Endothelial cell of umbilical vein (primary cell): Measurements from ENCODE around the gene LDLRAD3. TPM values are rescaled to one million over a fixed set of nuclear protein-coding genes. Genes with fewer than 3 reads are reported as not detected.

Experiments
- BruUV-seq: library from RNA; stranded (reverse); fragments of 400-500 nt; replicated peaks from 2 replicates; lab custom pipeline; 2021; lab: Mats Ljungman, UMichigan
- CTCF ChIA-PET: fragments of 300-600, 350-600 bp; sonication (Branson Sonifier 250); formaldehyde crosslinking; loops from one replicate; lab custom pipeline; 2021; ENCODE audit warnings: antibody characterized with exemption, inconsistent platforms; lab: Charles Lee
- POLR2A ChIA-PET: fragments of 300-600, 350-600 bp; sonication (Branson Sonifier 250); formaldehyde crosslinking; loops from one replicate; lab custom pipeline; 2021; ENCODE audit warnings: antibody characterized with exemption, inconsistent platforms; lab: Charles Lee
- DNase-seq: peaks from one replicate; pipeline ENCODE4 v3.0.0-alpha.2; 2011; ENCODE audit warnings: low read depth, low spot score
- FAIRE-seq: peaks from 2 replicates; lab custom pipeline; 2011; peaks lifted over from hg19 to GRCh38; lab: Jason Lieb, UNC
- H2AFZ ChIP-seq: 2 replicates; pipeline ENCODE4 v1.6.0; 2012; ENCODE audit warnings: low read depth, low read length, control low read depth, inconsistent platforms
- H3K27ac ChIP-seq: 2 replicates; pipeline ENCODE4 v1.5.1; 2011; ENCODE audit warnings: low read depth, mild to moderate bottlenecking, control low read depth, low read length, moderate library complexity; ENCODE audit not compliant: insufficient read depth
- H3K27me3 ChIP-seq, 2 experiments: 2 replicates each; pipeline versions ENCODE4 v1.6.0 to v1.6.1; 2011; ENCODE audit warnings: low read length in 2 of 2, mixed read lengths in 1 of 2; ENCODE audit not compliant: control insufficient read depth in 2 of 2, insufficient read depth in 2 of 2
- H3K36me3 ChIP-seq, 2 experiments: 2 replicates in 1 of 2; 3 replicates in 1 of 2; pipeline ENCODE4 v1.5.1; 2011; ENCODE audit warnings: low read length in 2 of 2, mild to moderate bottlenecking in 1 of 2, moderate library complexity in 1 of 2; ENCODE audit not compliant: control insufficient read depth in 2 of 2, insufficient read depth in 2 of 2; ENCODE audit errors: extremely low read depth in 1 of 2
- H3K4me1 ChIP-seq: 3 replicates; pipeline ENCODE4 v1.5.1; 2011; ENCODE audit warnings: mild to moderate bottlenecking, low read length; ENCODE audit not compliant: control insufficient read depth, insufficient read depth; ENCODE audit errors: extremely low read depth
- H3K4me2 ChIP-seq: 2 replicates; pipeline ENCODE4 v1.6.1; 2011; ENCODE audit warnings: low read length, control low read depth, mixed read lengths; ENCODE audit not compliant: insufficient read depth
- H3K4me3 ChIP-seq, 3 experiments: fragments of 200-600 bp in 1 of 3; sonication (generic), shearing (Covaris generic) in 1 of 3; replicated peaks in 1 of 3; 2 replicates each; pipeline ENCODE4 v1.5.1; 2011 to 2016; ENCODE audit warnings: control low read depth in 3 of 3, low read length in 3 of 3, mild to moderate bottlenecking in 2 of 3, inconsistent platforms in 1 of 3, low read depth in 1 of 3, moderate library complexity in 1 of 3; ENCODE audit not compliant: insufficient read depth in 1 of 3
- H3K79me2 ChIP-seq: 2 replicates; pipeline ENCODE4 v1.6.0; 2012; ENCODE audit warnings: low read length, inconsistent platforms; ENCODE audit not compliant: control insufficient read depth, insufficient read depth
- H3K9ac ChIP-seq: replicated peaks from 2 replicates; pipeline ENCODE3; 2011; ENCODE audit warnings: low read length, control low read depth; ENCODE audit not compliant: insufficient read depth; ENCODE audit errors: extremely low read depth
- H3K9me1 ChIP-seq: replicated peaks from 3 replicates; pipeline ENCODE4 v1.6.0; 2011; ENCODE audit warnings: mild to moderate bottlenecking, low read length; ENCODE audit not compliant: control insufficient read depth, insufficient read depth; ENCODE audit errors: extremely low read depth
- H3K9me3 ChIP-seq: replicated peaks from 2 replicates; pipeline ENCODE4 v1.5.1; 2012; ENCODE audit warnings: low read length, inconsistent platforms; ENCODE audit not compliant: control insufficient read depth, insufficient read depth
- H4K20me1 ChIP-seq: replicated peaks from 2 replicates; pipeline ENCODE3; 2011; ENCODE audit warnings: mild to moderate bottlenecking, low read length; ENCODE audit not compliant: control insufficient read depth, insufficient read depth; ENCODE audit errors: extremely low read depth
- EZH2 ChIP-seq: IDR thresholded peaks from 2 replicates; pipeline ENCODE4 v1.6.1; 2012; ENCODE audit warnings: borderline replicate concordance, low read depth, mild to moderate bottlenecking, moderate library complexity, low read length, inconsistent platforms; ENCODE audit not compliant: severe bottlenecking
- FOS ChIP-seq: IDR thresholded peaks from 2 replicates; pipeline ENCODE4 v1.6.1; 2011; ENCODE audit warnings: mild to moderate bottlenecking, low read length, moderate library complexity, borderline replicate concordance; ENCODE audit not compliant: insufficient read depth
- GATA2 ChIP-seq: IDR thresholded peaks from 2 replicates; pipeline ENCODE4 v1.7.0; 2011; ENCODE audit warnings: low read depth, mild to moderate bottlenecking, moderate library complexity, mixed read lengths, low read length; ENCODE audit not compliant: insufficient read length, insufficient read depth
- JUN ChIP-seq: IDR thresholded peaks from 2 replicates; pipeline ENCODE4 v1.6.1; 2011; ENCODE audit warnings: borderline replicate concordance, low read depth; ENCODE audit not compliant: insufficient read length, insufficient read depth
- MYC ChIP-seq: IDR thresholded peaks from one replicate; pipeline ENCODE4 v1.6.1; 2011; ENCODE audit warnings: mild to moderate bottlenecking, low read depth, low read length
- POLR2A ChIP-seq: IDR thresholded peaks from 2 replicates; pipeline ENCODE4 v1.6.1; 2012; ENCODE audit warnings: low read depth, mild to moderate bottlenecking, control low read depth, low read length
- POLR2AphosphoS5 ChIP-seq: IDR thresholded peaks from 2 replicates; pipeline ENCODE4 v1.6.1; 2012; ENCODE audit warnings: low read depth, mild to moderate bottlenecking, control low read depth, low read length, moderate library complexity; ENCODE audit not compliant: insufficient read depth
- dilution Hi-C: fragments of 300-500 bp; cut with MboI; formaldehyde crosslinking; loops from one replicate; pipeline ENCODE4 v1.15.0; 2019; ENCODE audit warnings: low sequenced_read_pairs; ENCODE audit not compliant: extremely low pct_ligation_motif_present
- intact Hi-C: fragments of 100-400 bp; cut with micrococcal nuclease; formaldehyde crosslinking; loops from one replicate; pipeline ENCODE4 v1.10.0; 2022
- polyA plus RNA-seq, 4 experiments: library from polyadenylated mRNA; depleted of rRNA in 3 of 4; stranded (reverse) in 3 of 4; unstranded in 1 of 4; fragments of >200 nt; gene quantifications; 2 replicates each; pipeline versions ENCODE4 v1.2.1 to v1.2.3, GENCODE V29; 2011 to 2012; ENCODE audit warnings: missing spikeins in 1 of 4
- total RNA-seq: library from RNA; stranded (reverse); gene quantifications from 2 replicates; pipeline ENCODE4 v1.2.3, GENCODE V29; 2021
- TF ChIP-seq, protein P1 (sequence below), 2 donors: IDR thresholded peaks; 1 replicate in 1 of 2; 2 replicates in 1 of 2; pipeline ENCODE4 v1.5.1; 2011; ENCODE audit warnings: low read length in 2 of 2, mild to moderate bottlenecking in 2 of 2, moderate library complexity in 2 of 2, control low read depth in 1 of 2, inconsistent platforms in 1 of 2, low read depth in 1 of 2; ENCODE audit not compliant: insufficient read depth in 1 of 2; ENCODE audit errors: extremely low read depth in 1 of 2
- TF ChIP-seq, protein P2 (sequence below): IDR thresholded peaks from 2 replicates; pipeline ENCODE4 v1.6.1; 2011; ENCODE audit not compliant: insufficient read depth, insufficient read length

Gene LDLRAD3
- total and polyA plus RNA-seq, 2 donors (not counting 3 experiments of a cell fraction or from before 2014, with no cell fraction given) = 17.9 to 25.1 TPM

GRCh38 chr11:35986947-35987346 is 43.1 kb downstream of the LDLRAD3 start:
- no TSS peak for BruUV-seq

More at GRCh38 chr11:35986947-35987346, 43.1 kb downstream of the LDLRAD3 start:
- DNase-seq (no peak), FAIRE-seq (no peak)
- ChIA-PET POLR2A (no interaction called here), CTCF (interaction anchor here (0.8 to 1.0 kb wide), 3 partner anchors 15 to 164 kb away, joined by 3 read pairs; no protein-coding TSS in a partner anchor)
- no peak overlapping the region for H3K4me2 ChIP-seq
- intact Hi-C loops = no loop called here
- no peaks in the 10 kb centered on the region for H3K27me3 ChIP-seq
- no peak for TF ChIP-seq EZH2
- no peak for TF ChIP-seq FOS
- no peak for TF ChIP-seq GATA2
- TF ChIP-seq JUN = no peak
- no peak for TF ChIP-seq MYC
- TF ChIP-seq, protein P1, sequence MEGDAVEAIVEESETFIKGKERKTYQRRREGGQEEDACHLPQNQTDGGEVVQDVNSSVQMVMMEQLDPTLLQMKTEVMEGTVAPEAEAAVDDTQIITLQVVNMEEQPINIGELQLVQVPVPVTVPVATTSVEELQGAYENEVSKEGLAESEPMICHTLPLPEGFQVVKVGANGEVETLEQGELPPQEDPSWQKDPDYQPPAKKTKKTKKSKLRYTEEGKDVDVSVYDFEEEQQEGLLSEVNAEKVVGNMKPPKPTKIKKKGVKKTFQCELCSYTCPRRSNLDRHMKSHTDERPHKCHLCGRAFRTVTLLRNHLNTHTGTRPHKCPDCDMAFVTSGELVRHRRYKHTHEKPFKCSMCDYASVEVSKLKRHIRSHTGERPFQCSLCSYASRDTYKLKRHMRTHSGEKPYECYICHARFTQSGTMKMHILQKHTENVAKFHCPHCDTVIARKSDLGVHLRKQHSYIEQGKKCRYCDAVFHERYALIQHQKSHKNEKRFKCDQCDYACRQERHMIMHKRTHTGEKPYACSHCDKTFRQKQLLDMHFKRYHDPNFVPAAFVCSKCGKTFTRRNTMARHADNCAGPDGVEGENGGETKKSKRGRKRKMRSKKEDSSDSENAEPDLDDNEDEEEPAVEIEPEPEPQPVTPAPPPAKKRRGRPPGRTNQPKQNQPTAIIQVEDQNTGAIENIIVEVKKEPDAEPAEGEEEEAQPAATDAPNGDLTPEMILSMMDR (IDR thresholded peaks at IDR 0.05; ENCODE audit: extremely low read depth in 1 of 2, insufficient read depth in 1 of 2, low read depth in 1 of 2, low read length in 2 of 2) = no peak
- no peak for TF ChIP-seq POLR2A
- TF ChIP-seq POLR2AphosphoS5 = no peak
- TF ChIP-seq, protein P2, sequence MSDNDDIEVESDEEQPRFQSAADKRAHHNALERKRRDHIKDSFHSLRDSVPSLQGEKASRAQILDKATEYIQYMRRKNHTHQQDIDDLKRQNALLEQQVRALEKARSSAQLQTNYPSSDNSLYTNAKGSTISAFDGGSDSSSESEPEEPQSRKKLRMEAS = no peak
- no peaks in the 10 kb centered on the region for H3K9me1 ChIP-seq
- H4K20me1 ChIP-seq = no peaks in the 10 kb centered on the region
- dilution Hi-C loops = no loop called here
- H3K27ac ChIP-seq = no peak overlapping the region
- H3K4me3 ChIP-seq = no peak overlapping the region
- H3K9ac ChIP-seq = no peak overlapping the region
- no peaks in the 10 kb centered on the region for H3K36me3 ChIP-seq
- H3K9me3 ChIP-seq = no peaks in the 10 kb centered on the region
- H3K79me2 ChIP-seq = peaks cover 35% of the 10 kb centered on the region
- no peak overlapping the region for H2AFZ ChIP-seq
- no peaks in the 10 kb centered on the region for H3K4me1 ChIP-seq
